IMR-90 (cell line): ENCODE measurements around the gene SEMA4A. TPM values are rescaled to one million over a fixed set of nuclear protein-coding genes. Genes with fewer than 3 reads are reported as not detected.
A peak's percentile ranks its signal among the peaks of the same experiment; 100 is the strongest.

Experiments used
- ATAC-seq: fragments of 200-7000 bp; cut with Tn5 transposase; 2 replicates; pipeline ENCODE4 v1.9.1; 2020; ENCODE audit warnings: low read depth, mild to moderate bottlenecking, moderate library complexity
- BruUV-seq: library from RNA; stranded (reverse); fragments of 400-500 nt; replicated peaks from 2 replicates; lab custom pipeline; 2021; lab: Mats Ljungman, UMichigan
- CTCF ChIA-PET: fragments of 300-600 bp; formaldehyde crosslinking; extraction: SDS; loops from one replicate; lab custom pipeline; 2021; ENCODE audit warnings: antibody characterized with exemption; lab: Yijun Ruan, JAX
- POLR2A ChIA-PET: fragments of 300-600 bp; sonication (Branson Sonifier 250); formaldehyde crosslinking; loops from one replicate; lab custom pipeline; 2022; ENCODE audit warnings: antibody characterized with exemption; ENCODE audit not compliant: unreplicated experiment; lab: Charles Lee
- DNase-seq: peaks from one replicate; pipeline ENCODE4 v3.0.0; 2013
- H2AFZ ChIP-seq: replicated peaks from 2 replicates; pipeline ENCODE3; 2013; ENCODE audit warnings: low read length, mild to moderate bottlenecking; ENCODE audit not compliant: poor library complexity
- H2AK5ac ChIP-seq: 2 replicates; pipeline ENCODE4 v1.6.1; 2013; ENCODE audit warnings: low read depth, low read length, inconsistent platforms
- H2AK9ac ChIP-seq: replicated peaks from 2 replicates; pipeline ENCODE3; 2013; ENCODE audit warnings: mild to moderate bottlenecking, low read depth, low read length, moderate library complexity; ENCODE audit not compliant: poor library complexity
- H2BK120ac ChIP-seq: 2 replicates; pipeline ENCODE4 v1.6.1; 2013; ENCODE audit warnings: low read depth, low read length, inconsistent platforms
- H2BK15ac ChIP-seq: 3 replicates; pipeline ENCODE4 v1.6.1; 2013; ENCODE audit warnings: low read depth, low read length, inconsistent platforms
- H2BK20ac ChIP-seq: 2 replicates; pipeline ENCODE4 v1.6.1; 2013; ENCODE audit warnings: low read depth, mild to moderate bottlenecking, inconsistent platforms, low read length, moderate library complexity
- H2BK5ac ChIP-seq: 2 replicates; pipeline ENCODE4 v1.6.1; 2013; ENCODE audit warnings: mild to moderate bottlenecking, low read depth, low read length, inconsistent platforms; ENCODE audit not compliant: poor library complexity, severe bottlenecking
- H3K14ac ChIP-seq: replicated peaks from 2 replicates; pipeline ENCODE4 v1.6.1; 2013; ENCODE audit warnings: low read depth, low read length, inconsistent platforms
- H3K18ac ChIP-seq: 2 replicates; pipeline ENCODE4 v1.6.1; 2013; ENCODE audit warnings: low read depth, low read length, control low read depth
- H3K23ac ChIP-seq: 2 replicates; pipeline ENCODE4 v1.6.1; 2013; ENCODE audit warnings: low read depth, low read length, inconsistent platforms
- H3K27ac ChIP-seq: 2 replicates; pipeline ENCODE4 v1.5.1; 2013; ENCODE audit warnings: mild to moderate bottlenecking, control low read depth, low read length; ENCODE audit not compliant: insufficient read depth
- H3K27me3 ChIP-seq: 2 replicates; pipeline ENCODE4 v1.6.1; 2013; ENCODE audit warnings: low read length; ENCODE audit not compliant: control insufficient read depth, insufficient read depth
- H3K36me3 ChIP-seq: 2 replicates; pipeline ENCODE4 v1.6.1; 2013; ENCODE audit warnings: low read length, mixed read lengths; ENCODE audit not compliant: control insufficient read depth, insufficient read depth
- H3K4ac ChIP-seq: 2 replicates; pipeline ENCODE4 v1.6.1; 2013; ENCODE audit warnings: low read depth, low read length, inconsistent platforms
- H3K4me1 ChIP-seq: 2 replicates; pipeline ENCODE4 v1.6.1; 2013; ENCODE audit warnings: low read length, mixed read lengths; ENCODE audit not compliant: control insufficient read depth, insufficient read depth
- H3K4me2 ChIP-seq: 2 replicates; pipeline ENCODE4 v1.6.1; 2013; ENCODE audit warnings: low read depth, mild to moderate bottlenecking, control low read depth, low read length, moderate library complexity
- H3K4me3 ChIP-seq: 2 replicates; pipeline ENCODE4 v1.5.1; 2013; ENCODE audit warnings: low read depth, mild to moderate bottlenecking, control low read depth, low read length, moderate library complexity; ENCODE audit not compliant: insufficient read depth
- H3K56ac ChIP-seq: 2 replicates; pipeline ENCODE4 v1.6.1; 2013; ENCODE audit warnings: low read length, inconsistent platforms; ENCODE audit not compliant: insufficient read depth; ENCODE audit errors: extremely low read depth
- H3K79me1 ChIP-seq, 2 experiments: 2 replicates each; pipeline ENCODE4 v1.6.1; 2013; ENCODE audit warnings: low read length in 2 of 2, inconsistent platforms in 1 of 2, low read depth in 1 of 2
- H3K9ac ChIP-seq: 2 replicates; pipeline ENCODE4 v1.6.1; 2013; ENCODE audit warnings: low read depth, low read length, control low read depth
- H3K9me1 ChIP-seq: 2 replicates; pipeline ENCODE4 v1.6.1; 2013; ENCODE audit warnings: low read length, inconsistent platforms; ENCODE audit not compliant: insufficient read depth
- H3K9me3 ChIP-seq: 2 replicates; pipeline ENCODE4 v1.6.1; 2013; ENCODE audit warnings: low read length; ENCODE audit not compliant: control insufficient read depth, insufficient read depth
- H4K20me1 ChIP-seq: 2 replicates; pipeline ENCODE4 v1.6.1; 2013; ENCODE audit warnings: low read length, inconsistent platforms; ENCODE audit not compliant: insufficient read depth
- H4K5ac ChIP-seq: 2 replicates; pipeline ENCODE4 v1.6.1; 2013; ENCODE audit warnings: mild to moderate bottlenecking, low read depth, low read length, control low read depth
- H4K8ac ChIP-seq, 2 experiments: 2 replicates each; pipeline ENCODE4 v1.6.1; 2013; ENCODE audit warnings: low read depth in 2 of 2, low read length in 2 of 2, control low read depth in 1 of 2, inconsistent platforms in 1 of 2
- H4K91ac ChIP-seq: 2 replicates; pipeline ENCODE4 v1.6.1; 2013; ENCODE audit warnings: low read depth, low read length, inconsistent platforms; ENCODE audit not compliant: insufficient read depth
- BHLHE40 ChIP-seq: fragments of 150-350 bp; IDR thresholded peaks from 2 replicates; pipeline ENCODE4 v1.6.1; 2016; ENCODE audit warnings: mild to moderate bottlenecking, low read depth, low read length
- CEBPB ChIP-seq: IDR thresholded peaks from 2 replicates; pipeline ENCODE4 v1.6.1; 2012; ENCODE audit warnings: low read depth, low read length, improper control_type of control experiment
- CHD1 ChIP-seq: IDR thresholded peaks from 2 replicates; pipeline ENCODE4 v1.6.1; 2012; ENCODE audit warnings: low read depth, low read length, improper control_type of control experiment
- CTCF ChIP-seq: conservative IDR thresholded peaks from 2 replicates; pipeline ENCODE4 v1.5.1; 2012; ENCODE audit warnings: mild to moderate bottlenecking, low read depth, low read length, improper control_type of control experiment
- ELK1 ChIP-seq: fragments of 150-350 bp; IDR thresholded peaks from 2 replicates; pipeline ENCODE4 v1.6.1; 2016; ENCODE audit warnings: low read depth, mild to moderate bottlenecking, low read length, moderate library complexity, borderline replicate concordance
- MAFK ChIP-seq: IDR thresholded peaks from 2 replicates; pipeline ENCODE4 v1.6.1; 2012; ENCODE audit warnings: low read depth, low read length, improper control_type of control experiment
- MXI1 ChIP-seq: IDR thresholded peaks from 2 replicates; pipeline ENCODE4 v1.6.1; 2012; ENCODE audit warnings: low read depth, mild to moderate bottlenecking, low read length, moderate library complexity, borderline replicate concordance
- NFE2L2 ChIP-seq: fragments of 150-350 bp; IDR thresholded peaks from 2 replicates; pipeline ENCODE4 v1.6.1; 2016; ENCODE audit warnings: low read depth, mild to moderate bottlenecking, low read length
- POLR2A ChIP-seq: IDR thresholded peaks from 2 replicates; pipeline ENCODE4 v1.6.1; 2012; ENCODE audit warnings: mild to moderate bottlenecking, low read depth, low read length
- RAD21 ChIP-seq: IDR thresholded peaks from 2 replicates; pipeline ENCODE4 v1.6.1; 2012; ENCODE audit warnings: low read length, improper control_type of control experiment
- RCOR1 ChIP-seq: IDR thresholded peaks from 2 replicates; pipeline ENCODE4 v1.6.1; 2012; ENCODE audit warnings: mild to moderate bottlenecking, low read length, improper control_type of control experiment; ENCODE audit not compliant: insufficient replicate concordance
- RFX5 ChIP-seq: IDR thresholded peaks from 2 replicates; pipeline ENCODE4 v1.8.0; 2012; ENCODE audit warnings: low read depth, mild to moderate bottlenecking, low read length, moderate library complexity
- SMC3 ChIP-seq: fragments of 150-350 bp; IDR thresholded peaks from 2 replicates; pipeline ENCODE4 v1.6.1; 2016; ENCODE audit warnings: low read depth, mild to moderate bottlenecking, antibody characterized with exemption, low read length, moderate library complexity
- USF2 ChIP-seq: fragments of 150-350 bp; IDR thresholded peaks from 2 replicates; pipeline ENCODE4 v1.6.1; 2017; ENCODE audit warnings: mild to moderate bottlenecking, antibody characterized with exemption, low read length, low read depth
- WGBS, 2 experiments: methylation state at CpG; one replicate each; pipeline versions ENCODE4 v1.1.5 to v1.1.7; 2013; ENCODE audit warnings: missing lambda C conversion rate in 2 of 2; ENCODE audit not compliant: insufficient read length in 1 of 2; ENCODE audit errors: extremely low coverage in 2 of 2; 5-methylcytosine and 5-hydroxymethylcytosine counted together
- dilution Hi-C: fragments of 300-500 bp; cut with HindIII; formaldehyde crosslinking; loops from one replicate; pipeline ENCODE4 v1.14.3; 2018; ENCODE audit warnings: low sequenced_read_pairs; ENCODE audit not compliant: unreplicated experiment
- in situ Hi-C: fragments of 300-500 bp; cut with MboI; formaldehyde crosslinking; loops from 3 replicates; pipeline ENCODE4 v1.14.3; 2019; ENCODE audit warnings: low sequenced_read_pairs, inconsistent platforms, mixed read lengths
- intact Hi-C: fragments of 100-400 bp; cut with micrococcal nuclease; formaldehyde crosslinking; loops from 2 replicates; pipeline ENCODE4 v1.10.0; 2022
- polyA plus RNA-seq, 3 experiments: library from polyadenylated mRNA; depleted of rRNA; stranded (reverse); fragments of >200 nt; gene quantifications; 2 replicates each; pipeline ENCODE4 v1.2.3, GENCODE V29; 2012; ENCODE audit warnings: low replicate concordance in 1 of 3
- total RNA-seq: library from RNA; depleted of rRNA; stranded (reverse); fragments of >200 nt; gene quantifications from 2 replicates; pipeline ENCODE4 v1.2.3, GENCODE V29; 2012

The SEMA4A gene
- total and polyA plus RNA-seq, 2 of the 4 experiments (the other 2 are of a cell fraction) = 0.18 to 0.86 TPM

- Histone ChIP-seq H2BK120ac (peak overlapping the region; percentile 59), H2AK5ac (peak overlapping the region; percentile 83), H3K14ac (peak overlapping the region; percentile 93), H3K23ac (peak overlapping the region; percentile 96), H2BK5ac (peak overlapping the region; percentile 80), H2AK9ac (no peak overlapping the region), H4K20me1 (peaks cover 77% of the 10 kb centered on the region), H2AFZ (no peak overlapping the region), H3K56ac (no peak overlapping the region), H4K91ac (peak overlapping the region; percentile 44), H3K9ac (peak overlapping the region; percentile 24; the same call in 1 of the 2 replicates), H3K4ac (peak overlapping the region; percentile 94), H3K4me3 (no peak overlapping the region), H4K5ac (no peak overlapping the region; the same call in 1 of the 2 replicates), H3K27ac (peak overlapping the region; percentile 73), H2BK15ac (peak overlapping the region; percentile 1; the same call in 1 of the 3 replicates), H4K8ac (peak overlapping the region in 1 of 2 experiments; percentile 39; a peak in 1 of 4 replicates), H3K18ac (peak overlapping the region; percentile 13; the same call in 1 of the 2 replicates), H3K9me1 (peaks cover 25% of the 10 kb centered on the region), H3K79me1 (peaks cover 0 to 25% of the 10 kb centered on the region in 2 experiments; a peak in 2 of 4 replicates), H3K4me1 (peaks cover 47% of the 10 kb centered on the region), H2BK20ac (no peak overlapping the region), H3K9me3 (no peaks in the 10 kb centered on the region), H3K4me2 (peak overlapping the region; percentile 75), H3K27me3 (no peaks in the 10 kb centered on the region), H3K36me3 (peaks cover 13% of the 10 kb centered on the region)
- DNase-seq (no peak), ATAC-seq (no peak)
- BruUV-seq = no TSS peak
- ChIA-PET CTCF (interaction anchor here (0.8 to 1.4 kb wide), 3 partner anchors 8 to 23 kb away, joined by 3 to 9 read pairs (median 3); no protein-coding TSS in a partner anchor), POLR2A (no interaction called here)
- WGBS, 2 experiments = 80% methylated on average over 2 of the region's 3 CpGs; no CpG with 5 or more reads in 1 of the 2 experiments
- TF ChIP-seq SMC3 (no peak), CHD1 (no peak), CEBPB (no peak), ELK1 (no peak), USF2 (no peak), RFX5 (no peak), MAFK (no peak), MXI1 (no peak), NFE2L2 (no peak), POLR2A (no peak), RAD21 (no peak), CTCF (no peak), BHLHE40 (no peak), RCOR1 (no peak)
- in situ Hi-C loops (no loop called here), dilution Hi-C loops (no loop called here), intact Hi-C loops (no loop called here)
Measured at GRCh38 chr1:156120318-156120717, 33.1 kb upstream of the SEMA4A start.
